ENCODE data around the gene SIGLEC11.

Gene SIGLEC11

DNA sequence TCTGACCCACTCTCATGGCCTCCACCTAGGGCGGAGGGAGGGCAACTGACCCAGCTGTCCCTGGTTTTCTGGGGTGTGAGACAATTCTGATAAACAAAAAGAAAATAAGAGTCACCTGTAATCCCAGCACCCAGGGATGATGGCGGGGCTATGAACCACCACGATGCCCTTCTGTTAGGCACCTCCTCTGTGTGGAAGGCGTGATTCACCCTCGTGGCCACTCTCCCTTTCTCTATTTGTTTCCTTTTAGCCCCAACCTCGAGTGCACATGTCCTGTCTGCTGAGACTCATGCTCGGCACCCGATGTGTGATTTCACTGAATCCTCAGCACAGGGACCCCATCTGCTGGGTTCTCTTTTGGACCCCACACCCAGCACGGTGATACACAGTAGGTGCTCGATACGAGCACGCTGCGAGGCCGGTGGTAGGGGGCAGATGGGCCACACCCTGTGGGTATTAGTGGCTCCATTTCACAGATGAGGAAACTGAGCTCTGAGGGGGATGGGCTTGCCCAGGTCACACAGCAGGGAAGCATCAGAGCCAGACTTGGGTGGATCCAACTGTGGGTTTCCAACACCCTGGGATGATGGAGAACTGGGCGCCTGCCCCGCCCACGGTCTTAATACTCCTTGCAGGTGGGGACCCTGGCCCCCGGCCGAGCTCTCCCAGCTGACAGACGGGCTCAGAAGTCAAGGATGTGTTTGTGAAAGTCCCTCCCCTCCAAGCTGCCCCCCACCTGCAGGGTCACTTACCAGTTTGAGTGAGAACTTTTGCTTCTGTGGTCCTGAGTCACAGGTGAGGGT, 39.3 kb upstream of the SIGLEC11 start:
- Histone ChIP-seq H4K20me1 (ENCODE audit: low read depth, low read length) (no peaks in the 10 kb centered on the region), H3K27me3 (ENCODE audit: low read length) (no peaks in the 10 kb centered on the region), H3K9ac (ENCODE audit: low read length) (no peak overlapping the region), H2AFZ (ENCODE audit: low read depth, low read length, severe bottlenecking) (no peak overlapping the region), H3K79me2 (ENCODE audit: insufficient read depth, low read length) (no peaks in the 10 kb centered on the region), H3K27ac (ENCODE audit: low read depth, low read length) (no peak overlapping the region), H3K9me2 (replicated peaks; ENCODE audit: insufficient read depth, low read length) (no peaks in the 10 kb centered on the region), H3F3A (ENCODE audit: insufficient read depth) (no peaks in the 10 kb centered on the region), H3K36me3 (ENCODE audit: low read length) (no peaks in the 10 kb centered on the region), H3K9me3 (ENCODE audit: insufficient read depth, low read length) (no peaks in the 10 kb centered on the region), H3K4me3 (ENCODE audit: insufficient read depth, low read length, poor library complexity, severe bottlenecking) (no peak overlapping the region), H3K4me2 (ENCODE audit: low read depth, low read length, poor library complexity, severe bottlenecking) (no peak overlapping the region)
- TF ChIP-seq, protein P1, sequence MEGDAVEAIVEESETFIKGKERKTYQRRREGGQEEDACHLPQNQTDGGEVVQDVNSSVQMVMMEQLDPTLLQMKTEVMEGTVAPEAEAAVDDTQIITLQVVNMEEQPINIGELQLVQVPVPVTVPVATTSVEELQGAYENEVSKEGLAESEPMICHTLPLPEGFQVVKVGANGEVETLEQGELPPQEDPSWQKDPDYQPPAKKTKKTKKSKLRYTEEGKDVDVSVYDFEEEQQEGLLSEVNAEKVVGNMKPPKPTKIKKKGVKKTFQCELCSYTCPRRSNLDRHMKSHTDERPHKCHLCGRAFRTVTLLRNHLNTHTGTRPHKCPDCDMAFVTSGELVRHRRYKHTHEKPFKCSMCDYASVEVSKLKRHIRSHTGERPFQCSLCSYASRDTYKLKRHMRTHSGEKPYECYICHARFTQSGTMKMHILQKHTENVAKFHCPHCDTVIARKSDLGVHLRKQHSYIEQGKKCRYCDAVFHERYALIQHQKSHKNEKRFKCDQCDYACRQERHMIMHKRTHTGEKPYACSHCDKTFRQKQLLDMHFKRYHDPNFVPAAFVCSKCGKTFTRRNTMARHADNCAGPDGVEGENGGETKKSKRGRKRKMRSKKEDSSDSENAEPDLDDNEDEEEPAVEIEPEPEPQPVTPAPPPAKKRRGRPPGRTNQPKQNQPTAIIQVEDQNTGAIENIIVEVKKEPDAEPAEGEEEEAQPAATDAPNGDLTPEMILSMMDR (IDR thresholded peaks at IDR 0.05; ENCODE audit: insufficient read depth, low read length, poor library complexity, severe bottlenecking) = no peak
- no peak for TF ChIP-seq EZH2phosphoT487 (conservative IDR thresholded peaks at IDR 0.05; ENCODE audit: low read length)

GRCh38 chr19:49999371-50000010, 38.5 kb upstream of the SIGLEC11 start:
- Histone ChIP-seq H4K20me1 (ENCODE audit: low read depth, low read length) (no peaks in the 10 kb centered on the region), H3K27me3 (ENCODE audit: low read length) (no peaks in the 10 kb centered on the region), H3K36me3 (ENCODE audit: low read length) (no peaks in the 10 kb centered on the region), H3K27ac (ENCODE audit: low read depth, low read length) (no peak overlapping the region), H3K79me2 (ENCODE audit: insufficient read depth, low read length) (no peaks in the 10 kb centered on the region), H3K9me2 (replicated peaks; ENCODE audit: insufficient read depth, low read length) (no peaks in the 10 kb centered on the region), H3F3A (ENCODE audit: insufficient read depth) (no peaks in the 10 kb centered on the region), H3K4me3 (ENCODE audit: insufficient read depth, low read length, poor library complexity, severe bottlenecking) (no peak overlapping the region), H2AFZ (ENCODE audit: low read depth, low read length, severe bottlenecking) (no peak overlapping the region), H3K4me2 (ENCODE audit: low read depth, low read length, poor library complexity, severe bottlenecking) (no peak overlapping the region), H3K9me3 (ENCODE audit: insufficient read depth, low read length) (no peaks in the 10 kb centered on the region), H3K9ac (ENCODE audit: low read length) (no peak overlapping the region)
- TF ChIP-seq, protein P1 (IDR thresholded peaks at IDR 0.05; ENCODE audit: insufficient read depth, low read length, poor library complexity, severe bottlenecking) = no peak
- TF ChIP-seq EZH2phosphoT487 (conservative IDR thresholded peaks at IDR 0.05; ENCODE audit: low read length) = no peak

DNA sequence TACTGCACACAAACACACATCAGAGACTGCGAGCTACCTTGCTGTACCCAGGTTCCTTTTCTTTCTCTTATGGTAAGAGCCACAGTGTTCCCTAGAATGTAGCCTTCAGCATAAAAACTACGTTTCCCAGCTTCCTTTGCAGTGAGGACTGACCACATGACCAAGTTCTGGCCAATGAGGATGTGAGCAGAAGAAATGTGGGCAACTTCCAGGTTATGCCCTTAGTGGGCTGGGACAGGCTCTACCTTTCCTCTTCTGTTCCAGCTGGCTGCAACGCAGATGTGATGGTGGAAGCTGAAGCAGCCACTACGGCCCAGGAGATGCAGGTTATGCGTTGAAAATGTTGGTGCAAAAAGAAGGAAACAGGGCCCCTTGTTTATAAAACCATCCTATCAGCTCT, 36.7 kb upstream of the SIGLEC11 start:
- Histone ChIP-seq H3K9ac (ENCODE audit: low read length) (no peak overlapping the region), H3K9me2 (replicated peaks; ENCODE audit: insufficient read depth, low read length) (no peaks in the 10 kb centered on the region), H3K27me3 (ENCODE audit: low read length) (no peaks in the 10 kb centered on the region), H3F3A (ENCODE audit: insufficient read depth) (no peaks in the 10 kb centered on the region), H3K79me2 (ENCODE audit: insufficient read depth, low read length) (no peaks in the 10 kb centered on the region), H3K36me3 (ENCODE audit: low read length) (no peaks in the 10 kb centered on the region; the same call in 1 of the 2 replicates), H3K9me3 (ENCODE audit: insufficient read depth, low read length) (no peaks in the 10 kb centered on the region), H4K20me1 (ENCODE audit: low read depth, low read length) (no peaks in the 10 kb centered on the region), H3K4me2 (ENCODE audit: low read depth, low read length, poor library complexity, severe bottlenecking) (no peak overlapping the region), H3K4me3 (ENCODE audit: insufficient read depth, low read length, poor library complexity, severe bottlenecking) (no peak overlapping the region), H2AFZ (ENCODE audit: low read depth, low read length, severe bottlenecking) (no peak overlapping the region), H3K27ac (ENCODE audit: low read depth, low read length) (no peak overlapping the region)
- TF ChIP-seq EZH2phosphoT487 (conservative IDR thresholded peaks at IDR 0.05; ENCODE audit: low read length) = no peak
- TF ChIP-seq, protein P1 (IDR thresholded peaks at IDR 0.05; ENCODE audit: insufficient read depth, low read length, poor library complexity, severe bottlenecking) = no peak

Measured in SU-DHL-6 (cell line).